ENCODE measurements around the gene SETDB1.

DNA sequence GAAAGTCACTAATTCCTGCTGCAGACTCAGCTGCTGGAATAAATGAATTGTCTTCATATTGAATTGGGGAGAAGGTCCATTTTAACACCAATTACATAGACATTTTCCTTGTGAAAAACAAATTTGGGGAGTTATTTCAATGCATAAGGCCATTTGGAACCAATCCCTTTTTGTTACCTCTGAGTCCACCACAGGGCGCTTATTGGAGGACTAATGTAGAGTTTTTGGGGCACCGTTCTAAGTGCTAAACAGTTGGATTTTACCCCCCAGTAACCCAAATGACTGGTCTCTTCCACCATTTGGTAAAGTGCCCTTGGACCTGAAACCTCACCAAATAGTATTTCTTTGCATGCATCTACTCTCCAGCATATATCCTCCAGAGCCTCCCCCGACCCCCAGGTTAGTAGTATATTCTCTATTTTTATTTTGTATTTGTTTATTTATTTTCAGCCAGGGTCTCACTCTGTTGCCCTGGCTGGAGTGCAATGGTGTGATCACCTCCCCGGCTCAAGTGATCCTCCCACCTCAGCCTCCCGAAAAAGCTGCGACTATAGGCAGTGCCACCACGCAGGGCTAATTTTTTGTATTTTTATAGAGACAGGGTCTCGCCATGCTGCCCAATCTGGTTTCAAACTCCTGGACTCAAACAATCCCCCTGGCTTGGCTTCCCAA, 83.6 kb downstream of the SETDB1 start:
- TF ChIP-seq, protein P1, sequence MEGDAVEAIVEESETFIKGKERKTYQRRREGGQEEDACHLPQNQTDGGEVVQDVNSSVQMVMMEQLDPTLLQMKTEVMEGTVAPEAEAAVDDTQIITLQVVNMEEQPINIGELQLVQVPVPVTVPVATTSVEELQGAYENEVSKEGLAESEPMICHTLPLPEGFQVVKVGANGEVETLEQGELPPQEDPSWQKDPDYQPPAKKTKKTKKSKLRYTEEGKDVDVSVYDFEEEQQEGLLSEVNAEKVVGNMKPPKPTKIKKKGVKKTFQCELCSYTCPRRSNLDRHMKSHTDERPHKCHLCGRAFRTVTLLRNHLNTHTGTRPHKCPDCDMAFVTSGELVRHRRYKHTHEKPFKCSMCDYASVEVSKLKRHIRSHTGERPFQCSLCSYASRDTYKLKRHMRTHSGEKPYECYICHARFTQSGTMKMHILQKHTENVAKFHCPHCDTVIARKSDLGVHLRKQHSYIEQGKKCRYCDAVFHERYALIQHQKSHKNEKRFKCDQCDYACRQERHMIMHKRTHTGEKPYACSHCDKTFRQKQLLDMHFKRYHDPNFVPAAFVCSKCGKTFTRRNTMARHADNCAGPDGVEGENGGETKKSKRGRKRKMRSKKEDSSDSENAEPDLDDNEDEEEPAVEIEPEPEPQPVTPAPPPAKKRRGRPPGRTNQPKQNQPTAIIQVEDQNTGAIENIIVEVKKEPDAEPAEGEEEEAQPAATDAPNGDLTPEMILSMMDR (IDR thresholded peaks at IDR 0.05): no peak
- TF ChIP-seq POLR2AphosphoS5 (IDR thresholded peaks at IDR 0.05) (no peak), POLR2A (IDR thresholded peaks at IDR 0.05) (no peak), EP300 (IDR thresholded peaks at IDR 0.05; ENCODE audit: low read depth) (no peak)

All from transverse colon (tissue), 4 donors.